ENCODE measurements around the gene ADAMTS7. TPM values are rescaled to one million over a fixed set of nuclear protein-coding genes. Genes with fewer than 3 reads are reported as not detected.

Gene ADAMTS7
- total and polyA plus RNA-seq, 8 donors: 0.31 to 102 (median 2.3) TPM

GRCh38 chr15:78714890-78715289 lies 96.4 kb downstream of the ADAMTS7 start:
- no peak for TF ChIP-seq POLR2A (IDR thresholded peaks at IDR 0.05)
- no peak for TF ChIP-seq EP300 (IDR thresholded peaks at IDR 0.05)
- TF ChIP-seq CTCF (IDR thresholded peaks at IDR 0.05): no peak
- no peak for TF ChIP-seq POLR2AphosphoS5 (IDR thresholded peaks at IDR 0.05)
- intact Hi-C loops (cut with DNase I; ENCODE audit: low total_unique reads): no loop called here

GRCh38 chr15:78712797-78713515 lies 98.3 kb downstream of the ADAMTS7 start:
- Histone ChIP-seq H3K4me1 (peaks cover 0 to 10% (median 6%) of the 10 kb centered on the region in 4 donors), H3K27me3 (peaks cover 0 to 24% (median 4%) of the 10 kb centered on the region in 3 donors), H3K27ac (no peak overlapping the region), H3K9me3 (peaks cover 0 to 8% (median 0%) of the 10 kb centered on the region in 4 donors), H3K36me3 (no peaks in the 10 kb centered on the region), H3K4me3 (no peak overlapping the region)
- TF ChIP-seq POLR2A (IDR thresholded peaks at IDR 0.05): no peak
- TF ChIP-seq CTCF (IDR thresholded peaks at IDR 0.05): no peak
- TF ChIP-seq EP300 (IDR thresholded peaks at IDR 0.05): no peak
- TF ChIP-seq POLR2AphosphoS5 (IDR thresholded peaks at IDR 0.05): no peak
- intact Hi-C loops (cut with DNase I; ENCODE audit: low total_unique reads): no loop called here
- DNase-seq: no peak
- WGBS, 5 donors: 67 to 82% (median 74%) methylated on average over 8 of the region's 8 CpGs

More at GRCh38 chr15:78714890-78715289, 96.4 kb downstream of the ADAMTS7 start:
- Histone ChIP-seq H3K9me3 (peaks cover 0 to 8% (median 0%) of the 10 kb centered on the region in 4 donors), H3K27me3 (peaks cover 0 to 14% (median 0%) of the 10 kb centered on the region in 3 donors), H3K4me3 (no peak overlapping the region), H3K36me3 (no peaks in the 10 kb centered on the region), H3K27ac (no peak overlapping the region), H3K4me1 (peaks cover 0 to 1% (median 0%) of the 10 kb centered on the region in 4 donors)
- no peak for DNase-seq
- WGBS, 5 donors: 50 to 79% (median 76%) methylated on average over 3 of the region's 3 CpGs

- Histone ChIP-seq H3K36me3 (no peaks in the 10 kb centered on the region), H3K4me3 (no peak overlapping the region), H3K27me3 (peaks cover 0 to 29% (median 4%) of the 10 kb centered on the region in 3 donors), H3K27ac (no peak overlapping the region), H3K9me3 (peaks cover 0 to 8% (median 0%) of the 10 kb centered on the region in 4 donors), H3K4me1 (peaks cover 0 to 10% (median 6%) of the 10 kb centered on the region in 4 donors)
- 82 to 87% (median 85%) methylated on average over 2 of the region's 2 CpGs for WGBS, 5 donors
- intact Hi-C loops (cut with DNase I; ENCODE audit: low total_unique reads): no loop called here
- TF ChIP-seq POLR2A (IDR thresholded peaks at IDR 0.05) (no peak), EP300 (IDR thresholded peaks at IDR 0.05) (no peak), POLR2AphosphoS5 (IDR thresholded peaks at IDR 0.05) (no peak), CTCF (IDR thresholded peaks at IDR 0.05) (no peak)
- DNase-seq: no peak
Observed at GRCh38 chr15:78711638-78712037, 99.6 kb downstream of the ADAMTS7 start.

GRCh38 chr15:78709263-78709882 lies 101.9 kb downstream of the ADAMTS7 start:
- H3K27me3 ChIP-seq: peaks cover 0 to 35% (median 4%) of the 10 kb centered on the region in 3 donors
- H3K9me3 ChIP-seq: peaks cover 0 to under 1% (median 0%) of the 10 kb centered on the region in 4 donors
- TF ChIP-seq POLR2AphosphoS5 (IDR thresholded peaks at IDR 0.05) (no peak), POLR2A (IDR thresholded peaks at IDR 0.05) (no peak), CTCF (IDR thresholded peaks at IDR 0.05) (peak in 5 of 7 experiments; percentile 61 to 92 (median 86)), EP300 (IDR thresholded peaks at IDR 0.05) (no peak)
- peak overlapping the region in 2 of 4 donors; percentile 15 to 29 for H3K4me3 ChIP-seq
- H3K27ac ChIP-seq: no peak overlapping the region
- peaks cover 0 to 10% (median 6%) of the 10 kb centered on the region in 4 donors for H3K4me1 ChIP-seq
- WGBS, 5 donors: 5 to 13% (median 7%) methylated on average over 18 to 21 of the region's 21 CpGs
- H3K36me3 ChIP-seq: no peaks in the 10 kb centered on the region
- intact Hi-C loops (cut with DNase I; ENCODE audit: low total_unique reads): loop anchor here (2.0 kb wide), 1 partner anchor 91 kb away; no protein-coding TSS in a partner anchor
- DNase-seq: peak; percentile 78 to 86
